Measurements from ENCODE around the gene GRK3. TPM values are rescaled to one million over a fixed set of nuclear protein-coding genes. Genes with fewer than 3 reads are reported as not detected.

Gene GRK3
- total RNA-seq, 1 donor from 2014 or later = 4.0 TPM

DNA sequence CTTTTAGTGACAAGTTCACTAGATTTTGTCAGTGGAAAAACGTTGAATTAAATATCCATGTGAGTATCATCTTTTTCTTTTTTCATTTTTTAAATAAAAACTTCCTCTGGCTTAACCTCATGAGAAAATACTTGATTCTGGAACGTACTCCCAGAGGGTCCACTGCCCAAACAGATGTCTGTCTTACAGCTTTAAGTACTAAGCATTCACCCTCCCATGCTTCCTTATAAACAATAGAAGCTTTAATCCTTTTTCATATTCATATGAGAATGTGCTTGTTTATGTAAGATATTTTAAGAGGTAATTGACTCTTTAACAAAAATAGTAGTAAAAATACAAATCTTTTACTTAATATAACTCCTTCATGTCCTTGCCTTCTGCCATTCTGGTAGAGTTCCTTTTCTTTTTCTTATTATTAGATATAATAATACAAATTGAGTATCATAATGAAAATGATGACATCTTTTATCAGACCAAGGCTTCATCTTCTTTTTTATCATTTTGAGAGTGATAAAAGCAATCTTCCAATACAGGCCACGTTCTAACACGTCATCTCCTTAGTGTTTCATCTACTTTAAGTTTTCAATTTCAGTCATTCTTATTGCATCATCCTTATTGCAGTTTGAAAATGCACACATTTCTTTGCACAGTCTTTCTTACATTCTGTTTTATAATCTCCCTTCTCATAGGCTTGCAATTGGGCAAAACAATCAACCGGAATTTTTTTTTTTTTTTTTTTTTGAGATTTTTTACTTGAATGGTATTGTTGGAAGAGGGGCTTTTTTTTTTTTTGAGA lies 108.0 kb downstream of the GRK3 start:
- no peak for ATAC-seq
- no peak for DNase-seq (ENCODE audit: missing footprints)
- intact Hi-C loops (cut with DNase I) = no loop called here

DNA sequence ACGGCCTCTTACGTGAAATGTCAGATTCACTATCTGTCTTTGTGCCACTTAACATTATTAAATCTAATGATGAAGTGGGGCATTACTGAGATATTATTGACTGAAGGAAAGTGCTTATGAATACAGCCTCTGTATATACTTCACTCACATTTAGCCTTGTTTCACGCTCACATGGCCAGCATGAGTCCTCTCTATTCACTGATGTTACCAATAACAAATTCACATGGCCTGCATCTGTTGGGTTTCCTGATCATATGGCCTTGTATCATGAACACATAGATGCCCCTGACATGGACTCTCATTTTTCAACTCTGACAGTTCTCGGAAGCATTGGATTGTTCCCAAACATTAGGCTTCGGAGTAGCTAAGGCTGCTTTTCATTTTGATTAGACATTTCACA lies 109.2 kb downstream of the GRK3 start:
- intact Hi-C loops (cut with DNase I) = no loop called here
- no peak for ATAC-seq
- DNase-seq (ENCODE audit: missing footprints) = no peak

DNA sequence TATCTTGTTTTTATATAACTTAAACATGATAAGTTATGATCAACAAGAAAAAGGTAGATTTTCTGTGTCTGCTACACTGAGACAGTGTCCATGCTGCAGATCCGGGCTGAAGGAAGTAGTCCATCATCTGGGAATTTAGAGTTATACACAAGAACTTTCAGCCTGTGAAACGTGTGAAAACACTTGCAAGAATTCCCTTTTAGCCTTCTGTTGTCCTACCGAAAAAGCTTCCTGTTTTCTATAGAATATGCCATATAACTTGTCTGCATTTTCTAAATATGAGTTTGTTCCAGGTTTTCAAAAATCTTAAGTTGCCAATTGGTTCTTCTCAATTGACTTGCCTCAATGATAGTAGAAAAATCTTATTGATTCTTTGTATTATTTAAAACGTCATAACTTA lies 113.2 kb downstream of the GRK3 start:
- intact Hi-C loops (cut with DNase I) = no loop called here
- ATAC-seq = no peak
- DNase-seq (ENCODE audit: missing footprints) = no peak

DNA sequence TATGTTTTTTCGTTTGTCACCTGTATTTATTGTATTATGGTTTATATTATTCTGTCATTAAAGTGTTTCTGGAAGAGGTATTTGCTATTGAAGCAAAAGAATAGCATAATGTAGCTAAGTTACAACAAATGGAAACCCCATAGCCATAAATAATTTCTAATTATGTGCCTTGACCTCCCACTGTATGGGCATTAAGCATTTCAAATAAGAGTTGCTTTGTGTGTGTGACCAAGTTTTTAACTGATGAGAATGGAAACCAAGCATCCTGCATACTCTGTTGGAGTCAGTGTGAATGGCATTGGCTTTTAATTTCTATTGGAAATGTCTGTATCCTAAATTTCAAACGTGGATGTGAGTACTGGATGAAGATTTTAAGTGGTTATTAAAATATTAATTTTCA lies 115.6 kb downstream of the GRK3 start:
- ATAC-seq (no peak), DNase-seq (ENCODE audit: missing footprints) (no peak)
- intact Hi-C loops (cut with DNase I) = no loop called here

DNA sequence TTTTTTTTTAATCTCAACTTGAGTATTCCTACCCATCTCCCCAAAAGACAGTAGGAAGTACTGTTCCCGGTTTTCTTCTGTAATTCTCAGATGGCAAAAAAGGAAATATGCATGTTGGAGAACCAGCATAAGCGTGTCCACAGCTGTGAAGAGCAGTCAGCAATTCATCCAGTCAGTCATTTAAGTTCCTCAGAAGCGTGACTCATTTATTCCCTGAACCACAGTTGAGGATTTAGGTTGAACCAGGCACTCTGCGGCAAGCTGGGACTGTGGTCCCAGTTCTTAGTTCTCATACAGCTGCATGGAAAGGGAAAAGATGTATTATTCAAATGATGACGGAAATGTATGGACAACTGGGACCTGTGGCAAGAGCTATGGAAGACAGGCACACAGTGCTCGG lies 116.5 kb downstream of the GRK3 start:
- ATAC-seq (no peak), DNase-seq (ENCODE audit: missing footprints) (no peak)
- intact Hi-C loops (cut with DNase I) = no loop called here

DNA sequence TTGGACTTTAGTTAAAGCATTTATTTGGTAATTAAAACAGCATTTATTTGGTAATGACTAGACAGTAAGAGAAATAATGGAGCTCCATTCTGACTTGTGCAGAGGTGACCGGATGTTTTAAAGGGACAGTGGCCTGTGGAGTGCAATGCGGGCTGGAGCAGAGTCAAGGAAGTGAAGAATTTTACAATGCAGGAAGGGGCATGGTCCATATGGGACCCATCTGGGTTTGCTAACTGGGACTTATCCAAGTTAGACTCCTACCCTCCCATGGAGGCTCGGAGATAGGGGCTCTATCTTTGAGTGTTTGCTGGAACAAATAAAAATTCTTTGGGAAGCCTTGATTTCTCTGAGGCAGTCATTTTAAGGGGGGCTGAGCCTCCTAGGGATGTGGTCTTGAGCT lies 117.6 kb downstream of the GRK3 start:
- ATAC-seq (no peak), DNase-seq (ENCODE audit: missing footprints) (no peak)
- intact Hi-C loops (cut with DNase I) = no loop called here

DNA sequence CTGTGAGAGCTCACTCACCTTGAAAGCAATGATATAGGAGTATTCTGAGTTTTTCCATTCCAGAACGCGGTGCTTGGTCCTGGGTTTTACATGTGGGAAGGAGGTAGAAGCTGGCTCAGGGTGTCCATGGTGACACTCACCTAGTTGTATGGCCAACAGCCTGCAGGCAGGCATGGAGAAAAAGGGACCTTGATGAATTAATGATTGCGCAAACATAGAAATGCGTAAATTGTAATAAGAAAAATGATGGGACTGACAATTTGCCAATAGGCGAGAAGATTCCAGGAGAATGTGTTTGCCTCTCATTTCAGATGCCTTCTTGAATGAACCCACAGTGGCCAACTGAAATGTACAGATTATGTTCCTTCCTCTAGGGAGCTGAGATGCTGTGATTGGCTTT lies 124.2 kb downstream of the GRK3 start:
- DNase-seq (ENCODE audit: missing footprints) (no peak), ATAC-seq (no peak)
- intact Hi-C loops (cut with DNase I) = no loop called here

DNA sequence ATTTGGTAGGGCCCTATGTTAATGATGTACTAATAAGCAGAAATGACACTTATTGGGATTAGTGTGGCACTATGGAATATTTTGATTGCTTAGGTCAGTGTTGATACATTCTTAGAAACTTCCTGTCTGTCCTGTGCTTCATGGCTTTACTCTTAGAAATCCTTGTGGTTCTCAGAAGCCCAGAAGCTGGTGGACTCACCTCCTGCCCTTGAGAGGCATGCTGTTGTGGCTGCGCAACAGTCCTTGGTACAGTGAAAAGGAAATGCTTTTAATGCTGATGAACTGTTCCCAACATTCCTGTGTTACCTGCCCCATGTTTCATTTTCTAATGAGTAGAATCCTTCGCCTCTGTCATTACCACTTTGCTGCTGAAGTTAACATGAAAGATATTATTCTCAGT lies 125.2 kb downstream of the GRK3 start:
- intact Hi-C loops (cut with DNase I) = no loop called here
- ATAC-seq = no peak
- DNase-seq (ENCODE audit: missing footprints) = no peak

DNA sequence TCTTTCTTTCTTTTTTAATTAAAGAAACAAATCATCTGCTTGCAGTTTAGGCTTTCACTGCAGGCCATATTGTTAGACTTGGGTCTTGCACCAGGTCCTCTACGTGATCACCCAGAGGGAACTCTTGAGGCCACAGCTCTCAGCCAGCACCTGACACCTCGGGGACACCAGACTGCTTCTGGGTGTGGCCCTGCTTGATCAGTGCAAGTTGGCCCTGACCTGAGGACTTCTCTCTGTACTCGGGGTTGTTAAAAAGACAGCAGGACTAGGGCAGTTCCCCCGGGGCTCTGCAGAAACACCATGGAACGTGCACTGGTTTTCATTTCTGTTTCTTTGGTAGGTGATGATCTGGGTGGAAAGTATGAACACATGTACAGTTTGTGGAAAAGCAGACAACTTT lies 126.3 kb downstream of the GRK3 start:
- DNase-seq (ENCODE audit: missing footprints) = no peak
- peak; percentile 50 for ATAC-seq
- intact Hi-C loops (cut with DNase I) = no loop called here

DNA sequence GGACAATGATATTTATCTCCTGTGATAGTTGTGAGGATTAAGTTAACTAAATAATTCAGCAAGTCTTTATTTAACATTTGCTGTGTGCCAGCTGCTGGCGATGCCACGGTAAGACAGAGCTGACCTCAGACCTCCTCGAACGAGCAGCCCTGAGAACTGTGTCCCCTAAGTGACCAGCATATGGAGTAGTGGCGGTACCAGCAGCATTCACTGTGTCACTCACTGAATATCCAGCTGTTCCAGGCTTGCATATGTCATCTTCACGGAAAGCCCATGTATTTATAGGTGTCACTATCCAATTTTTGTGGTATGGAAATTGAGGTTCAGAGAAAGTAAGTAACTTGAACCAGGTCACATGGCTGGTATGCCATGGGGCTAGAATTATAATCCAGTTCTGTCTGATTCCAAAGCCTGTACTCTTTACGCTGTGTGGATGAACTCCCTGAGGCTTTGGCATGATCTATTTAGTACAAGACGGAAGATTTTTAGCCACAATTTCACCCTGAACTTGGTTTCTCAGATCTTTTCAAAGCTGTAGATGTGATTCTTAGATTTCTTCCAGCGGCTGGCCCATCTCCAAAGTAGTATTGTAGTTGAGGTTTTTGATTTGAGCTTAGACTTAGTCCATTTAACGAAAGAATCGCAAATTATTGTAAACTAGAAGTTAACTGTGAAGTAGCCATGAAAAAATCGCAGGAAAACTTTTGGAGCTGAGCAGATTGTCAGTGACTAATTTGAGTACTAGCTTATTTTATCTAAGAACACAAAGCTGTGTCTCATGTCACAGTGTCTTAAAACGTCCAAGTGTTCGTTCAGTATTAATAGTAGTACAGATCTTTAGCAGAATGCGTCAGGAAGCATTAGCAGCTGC lies 128.2 kb downstream of the GRK3 start:
- intact Hi-C loops (cut with DNase I) = no loop called here
- DNase-seq (ENCODE audit: missing footprints) = no peak
- ATAC-seq = no peak

DNA sequence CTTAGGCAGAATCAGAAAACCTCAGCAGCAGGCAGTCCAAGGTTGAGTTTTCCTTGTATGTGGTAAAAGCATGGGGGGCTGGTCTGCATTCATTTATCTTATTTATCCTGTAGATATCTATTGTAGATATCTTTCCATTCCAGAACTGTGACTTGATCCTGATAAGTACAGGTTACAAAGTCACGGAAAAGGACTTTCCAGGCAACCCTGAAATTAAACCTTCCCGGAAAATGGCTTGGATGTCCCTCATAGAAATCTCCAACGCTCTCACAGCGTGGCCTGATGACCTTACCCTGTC lies 128.7 kb downstream of the GRK3 start:
- intact Hi-C loops (cut with DNase I) = no loop called here
- ATAC-seq (no peak), DNase-seq (ENCODE audit: missing footprints) (no peak)

DNA sequence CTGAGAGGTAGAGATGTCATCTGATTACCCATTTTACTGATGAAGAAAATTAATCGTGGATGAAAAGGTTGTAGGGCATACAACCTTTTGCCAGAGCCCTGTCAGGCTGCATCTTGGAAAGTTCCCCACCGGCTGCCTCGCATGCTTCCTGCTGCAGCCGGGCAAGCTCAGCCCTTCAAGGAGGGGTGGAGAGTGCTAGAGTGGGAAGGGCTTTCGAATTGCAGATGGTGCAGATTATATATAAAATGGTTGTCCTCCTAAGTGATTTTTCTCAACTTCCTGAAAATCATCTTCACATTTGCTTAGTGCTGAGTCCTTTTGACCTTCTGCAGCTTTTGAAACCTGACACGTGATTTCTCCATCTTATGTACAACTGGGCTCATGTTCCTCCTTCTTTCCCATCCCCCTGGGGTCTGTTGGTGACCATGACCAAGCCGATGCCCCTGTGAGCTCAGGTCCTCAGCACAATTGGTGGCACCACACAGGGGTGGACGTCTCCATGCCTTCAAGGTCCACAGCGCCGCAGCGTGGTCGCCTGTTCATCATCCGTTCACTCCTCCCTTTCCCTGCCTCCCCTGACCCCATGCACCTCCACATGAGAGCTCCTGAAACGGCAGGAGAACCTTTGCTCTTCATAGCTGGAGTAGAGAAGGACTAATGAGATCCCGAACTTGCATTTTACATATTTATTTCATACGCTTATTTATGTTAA lies 129.9 kb downstream of the GRK3 start:
- intact Hi-C loops (cut with DNase I) = no loop called here
- no peak for ATAC-seq

DNA sequence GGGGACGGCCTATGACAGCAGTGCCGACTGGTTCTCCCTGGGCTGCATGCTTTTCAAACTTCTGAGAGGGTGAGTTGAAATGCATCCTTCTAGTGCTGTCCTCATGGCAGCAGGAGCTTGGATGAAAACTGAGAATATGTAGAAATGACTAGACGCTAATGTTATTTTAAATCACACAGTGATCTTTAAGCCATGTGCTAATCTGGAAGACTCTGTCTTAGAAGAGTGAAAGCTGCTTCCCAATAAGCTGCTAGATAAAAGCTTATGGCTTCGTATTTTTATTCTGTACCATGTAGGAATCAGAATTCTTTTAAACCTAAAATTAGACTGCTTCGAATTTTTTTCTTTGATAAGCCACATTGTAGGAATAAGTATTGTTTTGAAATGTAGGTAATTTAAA lies 130.7 kb downstream of the GRK3 start:
- intact Hi-C loops (cut with DNase I) = no loop called here
- no peak for ATAC-seq

More for the DNA sequence above, 129.9 kb downstream of the GRK3 start:
- no peak for DNase-seq (ENCODE audit: missing footprints)

DNA sequence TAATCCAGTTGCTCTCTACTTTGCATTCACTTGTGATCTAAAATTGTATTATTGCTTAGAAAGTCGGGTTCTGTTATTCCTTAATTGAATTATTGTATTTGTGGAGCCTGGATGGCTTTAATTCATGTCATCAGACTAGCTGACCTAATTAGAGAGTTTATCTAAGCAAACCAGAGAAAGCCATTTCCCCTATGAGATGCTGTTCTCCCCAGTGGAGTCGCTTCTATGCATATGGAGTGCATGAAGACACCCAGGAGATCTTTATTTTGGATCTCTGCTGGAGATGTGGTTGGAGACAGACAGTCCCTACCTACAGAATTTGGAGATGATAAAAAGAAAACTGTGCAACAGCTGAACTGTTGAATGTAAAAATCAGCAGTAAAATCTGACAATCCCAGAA lies 132.3 kb downstream of the GRK3 start:
- DNase-seq (ENCODE audit: missing footprints) (no peak), ATAC-seq (no peak)
- intact Hi-C loops (cut with DNase I) = no loop called here

More for the DNA sequence above, 130.7 kb downstream of the GRK3 start:
- no peak for DNase-seq (ENCODE audit: missing footprints)

DNA sequence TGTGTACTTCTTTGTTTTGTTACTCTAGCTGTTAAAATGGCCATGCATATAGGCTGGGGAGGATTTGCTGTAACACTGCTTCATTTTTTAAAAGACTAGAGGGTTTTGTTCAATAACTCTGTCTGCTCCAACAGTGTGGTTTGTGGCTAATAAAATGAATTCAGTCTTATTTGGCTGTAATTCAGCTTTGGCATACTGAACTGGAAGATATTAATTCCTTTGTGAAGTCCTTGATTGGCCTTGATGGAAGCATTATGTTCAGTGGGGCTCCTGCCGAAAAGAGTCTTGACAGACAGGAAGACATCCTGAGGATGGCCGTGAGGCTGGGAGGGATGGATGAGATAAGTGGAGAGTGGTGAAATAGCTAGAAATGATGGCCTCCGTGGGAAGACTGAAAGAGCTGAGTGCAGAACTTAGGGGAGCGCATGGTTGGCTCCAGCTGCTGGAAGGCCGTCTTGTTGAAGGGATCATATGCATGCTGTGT lies 132.7 kb downstream of the GRK3 start:
- no peak for ATAC-seq
- DNase-seq (ENCODE audit: missing footprints) = no peak
- intact Hi-C loops (cut with DNase I) = no loop called here

DNA sequence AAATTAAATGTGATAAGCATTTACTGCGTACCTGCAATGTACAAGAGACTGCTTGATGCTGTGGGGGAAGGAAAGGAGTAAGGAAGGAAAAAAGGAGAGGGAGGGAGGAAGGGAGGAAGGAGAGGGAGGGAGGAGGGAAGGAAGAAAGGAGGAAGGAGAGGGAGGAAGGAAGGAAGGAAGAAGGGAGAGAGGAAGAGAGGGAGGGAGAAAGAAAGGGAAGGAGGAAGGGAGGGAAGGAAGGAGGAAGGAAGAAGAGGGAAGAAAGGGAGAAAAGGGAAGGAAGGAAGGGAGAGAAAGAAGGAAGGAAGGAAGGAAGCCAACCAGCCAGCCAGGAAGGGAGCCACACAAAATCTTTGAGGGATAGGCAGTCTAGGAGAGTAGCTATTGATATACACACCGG lies 133.5 kb downstream of the GRK3 start:
- intact Hi-C loops (cut with DNase I) = no loop called here
- ATAC-seq = no peak
- no peak for DNase-seq (ENCODE audit: missing footprints)

DNA sequence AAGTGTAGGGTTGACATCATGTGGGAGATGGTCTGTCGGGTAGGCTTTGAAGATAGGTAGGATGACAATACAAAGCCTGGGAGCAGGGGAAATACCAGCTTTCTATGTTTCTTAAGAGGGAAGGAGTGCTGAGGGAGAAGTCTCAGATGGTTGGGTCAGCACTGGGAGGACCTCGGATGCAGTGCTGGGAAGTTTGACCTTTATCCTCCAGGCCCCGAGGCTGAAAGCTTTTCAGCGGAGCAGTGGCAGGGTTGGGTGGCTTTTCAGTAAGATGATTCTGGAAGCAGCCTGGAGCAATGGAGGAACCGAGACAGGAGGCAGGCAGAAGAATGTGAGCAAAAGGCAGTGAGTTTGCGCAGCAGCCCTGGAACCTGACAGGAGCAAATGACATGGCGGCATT lies 134.0 kb downstream of the GRK3 start:
- DNase-seq (ENCODE audit: missing footprints) (no peak), ATAC-seq (no peak)
- intact Hi-C loops (cut with DNase I) = no loop called here

DNA sequence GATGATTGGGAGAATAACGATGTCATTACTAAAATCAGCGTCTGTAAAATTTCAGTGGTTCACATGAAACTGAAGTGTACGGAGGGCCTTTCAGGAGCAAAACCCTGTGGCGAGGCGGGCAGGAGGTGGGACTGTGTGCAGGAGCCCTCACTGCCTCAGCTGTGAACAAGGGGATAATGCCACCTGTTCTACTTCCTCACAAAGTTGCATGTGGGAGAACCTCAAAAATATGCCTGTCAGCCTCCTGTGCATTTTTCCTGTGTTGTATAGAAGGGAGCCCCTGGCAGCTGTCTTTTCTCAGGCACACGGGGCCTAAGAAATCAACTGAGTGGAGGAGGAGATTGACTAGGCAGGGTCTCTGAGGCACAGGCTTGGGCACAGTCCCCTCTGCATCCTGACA lies 134.5 kb downstream of the GRK3 start:
- intact Hi-C loops (cut with DNase I) = no loop called here
- DNase-seq (ENCODE audit: missing footprints) = no peak
- ATAC-seq = no peak

DNA sequence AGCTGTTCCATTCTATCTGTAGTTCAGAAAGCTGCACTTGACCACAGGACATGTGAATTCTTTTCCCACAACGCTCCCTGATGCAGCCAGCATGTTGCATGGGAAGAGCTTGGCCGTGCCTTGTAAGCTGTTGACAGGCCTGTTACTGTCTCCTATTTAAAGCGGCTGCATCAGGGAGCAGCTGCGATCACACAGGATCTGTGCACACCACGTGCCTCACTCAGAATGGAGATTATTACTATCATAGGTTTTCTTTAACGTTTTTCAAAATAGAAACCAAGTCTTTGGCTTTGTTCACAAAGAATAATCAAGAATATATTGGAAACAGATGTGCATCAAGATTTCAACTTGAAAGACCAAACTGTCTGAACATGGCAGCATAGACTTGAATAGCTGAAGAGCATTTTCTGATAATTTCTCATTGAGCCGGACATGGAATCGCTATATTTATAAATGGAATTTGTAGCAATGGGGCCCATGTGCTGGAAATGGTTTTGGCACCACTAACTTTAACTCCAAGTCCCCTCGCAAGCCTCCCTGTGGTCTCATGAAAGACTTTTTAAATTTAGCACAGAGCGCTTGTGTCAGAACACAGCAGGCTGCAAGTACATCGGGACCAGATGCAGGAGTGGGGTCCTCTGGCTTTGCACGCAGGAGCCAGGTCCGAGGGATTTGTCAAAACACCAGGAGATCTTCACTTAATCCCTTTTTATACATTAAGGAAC lies 136.7 kb downstream of the GRK3 start:
- ATAC-seq (peak; percentile 93), DNase-seq (ENCODE audit: missing footprints) (no peak)
- intact Hi-C loops (cut with DNase I) = loop anchor here (1.0 to 5.0 kb wide), 3 partner anchors 71 to 239 kb away; partner anchors contain the start of gene GRK3

Data from Right ventricle myocardium inferior (tissue), 1 donor.